Activated CD4-positive, alpha-beta T cell treated with anti-CD3 and anti-CD28 coated beads, Interleukin-2, amount 50 U/mL, for 16 hours (primary cell): ENCODE results near the gene GP5.

ENCODE experiments used
- DNase-seq: peaks from one replicate; pipeline ENCODE4 v3.0.0-alpha.2; 2020

The GP5 gene, protein sequence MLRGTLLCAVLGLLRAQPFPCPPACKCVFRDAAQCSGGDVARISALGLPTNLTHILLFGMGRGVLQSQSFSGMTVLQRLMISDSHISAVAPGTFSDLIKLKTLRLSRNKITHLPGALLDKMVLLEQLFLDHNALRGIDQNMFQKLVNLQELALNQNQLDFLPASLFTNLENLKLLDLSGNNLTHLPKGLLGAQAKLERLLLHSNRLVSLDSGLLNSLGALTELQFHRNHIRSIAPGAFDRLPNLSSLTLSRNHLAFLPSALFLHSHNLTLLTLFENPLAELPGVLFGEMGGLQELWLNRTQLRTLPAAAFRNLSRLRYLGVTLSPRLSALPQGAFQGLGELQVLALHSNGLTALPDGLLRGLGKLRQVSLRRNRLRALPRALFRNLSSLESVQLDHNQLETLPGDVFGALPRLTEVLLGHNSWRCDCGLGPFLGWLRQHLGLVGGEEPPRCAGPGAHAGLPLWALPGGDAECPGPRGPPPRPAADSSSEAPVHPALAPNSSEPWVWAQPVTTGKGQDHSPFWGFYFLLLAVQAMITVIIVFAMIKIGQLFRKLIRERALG

DNA sequence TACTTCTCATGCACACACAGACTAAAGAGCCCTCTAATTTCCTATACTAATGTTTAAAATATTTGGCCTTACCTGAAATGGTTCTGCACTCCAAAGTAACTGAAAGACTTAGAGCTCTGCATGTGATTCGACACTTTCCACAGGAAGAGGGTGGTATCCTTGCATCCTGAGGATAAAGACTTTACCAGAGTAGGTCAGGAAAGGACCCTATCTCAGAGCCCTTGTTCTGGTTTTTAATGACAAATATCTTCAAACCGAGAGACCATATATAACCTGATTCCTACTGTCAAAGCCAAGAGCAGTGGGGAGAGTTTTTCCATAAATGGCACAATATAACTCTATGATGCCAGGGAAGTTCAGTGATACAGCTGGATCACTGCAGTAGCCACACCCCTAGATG lies at the start of gene GP5:
Gene GP5 (minus strand): TSS at position 101 of the 400 bp plus-strand sequence. CDS start 984 bp downstream, outside the sequence.
- DNase-seq: no peak

DNA sequence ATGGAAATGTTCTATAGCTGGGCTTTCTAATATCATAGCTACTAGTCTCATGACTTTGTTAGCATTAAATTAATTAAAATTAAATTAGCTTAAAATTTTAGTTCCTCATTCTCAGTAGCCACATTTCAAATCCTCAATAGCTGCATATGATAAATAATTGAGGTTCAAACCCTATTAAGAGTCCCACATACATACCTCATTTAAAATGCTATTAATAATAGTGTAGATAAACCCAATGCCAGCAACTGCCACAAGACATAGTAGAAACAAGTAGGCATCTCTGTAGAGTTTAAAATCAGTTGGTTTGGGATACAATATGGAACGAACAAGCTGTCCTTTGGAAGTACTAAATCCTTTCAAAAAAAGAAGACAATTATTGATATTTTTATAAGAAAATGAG lies 48.6 kb upstream of the GP5 start:
- no peak for DNase-seq

DNA sequence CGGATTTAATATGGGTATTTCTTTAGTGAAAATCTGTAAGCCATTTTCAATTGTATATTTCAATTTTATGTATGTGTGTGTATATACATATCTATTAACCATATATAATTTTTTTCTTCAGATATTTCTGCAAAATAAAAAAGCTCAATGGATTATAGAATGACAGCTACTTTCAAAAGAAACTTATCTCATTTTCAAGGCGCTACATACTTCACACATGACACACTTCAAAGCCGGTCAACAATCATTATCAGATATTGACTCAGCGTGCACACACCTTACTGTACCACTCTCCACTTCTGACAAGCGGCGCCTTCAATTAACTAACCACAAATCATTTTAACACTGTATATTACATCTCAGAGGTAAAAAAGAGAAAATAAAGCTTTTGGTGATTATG lies 48.1 kb upstream of the GP5 start:
- peak; percentile 32 for DNase-seq

DNA sequence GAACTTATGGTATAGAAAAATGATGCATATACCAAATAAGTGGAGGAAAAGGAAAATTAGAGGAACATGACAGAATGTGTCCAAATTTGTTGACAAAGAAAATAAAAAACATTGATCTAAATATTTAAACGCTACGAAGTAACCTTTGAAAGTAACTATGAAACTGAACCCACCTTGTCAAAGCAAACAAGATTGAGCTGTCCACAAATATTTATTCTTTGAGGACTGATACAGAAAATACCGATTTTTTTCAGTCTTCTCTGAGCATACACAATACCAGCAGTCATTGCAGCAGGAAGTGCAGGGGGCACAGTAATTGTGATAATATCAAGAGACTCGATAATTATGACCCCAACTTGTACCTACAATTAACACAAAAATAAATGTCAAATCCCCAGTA lies 47.7 kb upstream of the GP5 start:
- DNase-seq: no peak

DNA sequence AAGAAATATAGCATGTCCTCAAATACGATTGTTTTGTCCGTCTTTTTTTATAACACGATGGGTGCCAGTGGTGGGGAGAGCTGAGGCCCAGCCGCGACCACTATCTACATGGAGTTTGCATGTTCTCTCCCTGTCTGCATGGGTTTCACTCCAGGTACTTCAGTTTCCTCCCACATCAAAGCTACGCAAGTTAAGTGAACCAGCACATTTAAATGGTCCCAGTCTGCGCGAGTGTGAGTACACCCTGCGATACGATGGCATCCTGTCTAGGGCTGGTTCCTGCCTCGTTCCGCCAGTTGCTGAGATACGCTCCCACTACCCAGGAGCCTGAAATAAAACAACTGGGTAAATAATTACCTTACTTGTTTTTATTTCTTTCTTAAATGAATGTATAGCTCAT lies 47.1 kb upstream of the GP5 start:
- no peak for DNase-seq

DNA sequence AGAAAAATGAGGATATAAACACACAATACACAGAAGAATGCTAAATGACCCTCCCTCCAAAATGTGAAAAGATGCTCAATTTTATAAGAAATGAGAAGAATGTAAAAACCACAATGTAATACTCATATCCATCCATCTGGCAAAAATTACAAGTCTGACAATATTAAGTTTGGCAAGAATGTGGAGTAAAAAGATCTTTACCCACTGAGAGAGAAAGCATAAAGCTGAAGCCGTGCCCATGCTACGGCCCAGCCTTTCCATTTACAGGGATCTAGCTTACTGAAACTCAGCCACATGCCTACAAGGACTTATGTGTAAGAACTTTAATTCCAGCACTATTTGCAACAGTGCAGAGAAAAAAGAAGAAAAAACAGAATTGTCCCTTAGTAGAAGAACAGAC lies 44.8 kb upstream of the GP5 start:
- no peak for DNase-seq

DNA sequence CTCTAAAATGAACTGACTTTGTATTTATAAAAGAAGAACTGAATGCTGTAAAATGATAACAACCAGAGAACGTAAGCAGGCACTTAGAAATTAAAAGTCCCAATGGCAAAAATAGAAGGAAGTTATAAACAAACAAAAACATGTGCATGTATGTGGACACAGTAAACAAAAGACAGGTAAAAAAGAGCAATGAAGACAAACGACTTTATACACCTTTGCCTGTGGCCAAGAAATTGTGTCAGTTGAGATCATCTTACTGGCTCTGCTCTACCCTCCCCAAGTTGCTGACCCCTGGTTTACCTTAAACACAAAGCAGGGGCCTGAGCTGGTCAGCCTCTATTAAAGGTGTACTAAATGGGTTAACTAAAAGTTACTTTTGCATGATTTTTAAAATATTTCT lies 41.7 kb upstream of the GP5 start:
- DNase-seq: no peak

DNA sequence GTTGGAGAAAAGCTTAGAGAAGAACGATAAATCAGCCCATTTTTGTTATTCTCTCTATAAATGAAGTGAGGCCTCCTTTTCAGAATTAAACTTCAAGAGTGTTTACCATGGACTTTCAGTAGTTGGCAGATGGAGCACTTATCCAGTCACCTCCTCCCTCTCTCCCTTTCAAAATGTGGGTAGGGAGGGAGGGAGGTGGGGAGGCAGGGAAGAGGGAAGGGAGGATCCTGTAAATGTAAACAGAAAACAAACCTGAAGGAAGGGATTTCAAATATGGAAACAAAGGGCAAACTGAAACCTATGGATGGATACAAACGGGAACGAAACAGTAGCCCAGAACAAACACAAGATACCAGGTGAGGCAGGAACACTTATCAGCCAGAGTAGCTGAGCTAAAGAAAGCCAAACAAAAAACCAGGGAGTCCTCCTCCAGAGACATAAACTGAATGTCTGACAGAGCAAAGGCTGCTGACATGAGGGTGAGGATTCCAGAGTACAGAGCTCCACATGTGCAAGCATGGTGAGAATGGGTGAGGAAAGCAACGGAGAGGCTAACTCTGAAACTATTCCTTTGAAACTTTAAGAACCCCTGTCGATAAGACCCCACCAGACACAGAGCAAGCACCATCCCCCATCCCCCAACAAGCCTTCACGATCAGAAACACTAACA lies 41.0 kb upstream of the GP5 start:
- DNase-seq: no peak

DNA sequence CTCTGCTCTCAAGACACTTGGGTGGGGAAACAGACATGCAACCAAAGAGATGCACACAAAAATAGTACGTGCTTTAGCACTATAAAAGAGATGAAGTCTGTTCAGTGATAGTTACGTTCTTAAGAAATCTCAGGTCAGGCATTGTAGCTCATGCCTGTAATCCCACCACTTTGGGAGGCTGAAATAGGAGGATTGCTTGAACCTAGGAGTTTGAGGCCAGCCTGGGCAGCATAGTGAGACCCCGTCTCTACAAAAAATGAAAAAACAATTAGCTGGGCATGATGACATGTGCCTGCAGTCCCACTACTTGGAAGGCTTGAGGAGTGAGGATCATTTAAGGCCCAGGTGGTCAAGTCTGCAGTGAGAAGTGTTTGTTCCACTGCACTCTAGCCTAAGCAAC lies 35.4 kb upstream of the GP5 start:
- DNase-seq: no peak

DNA sequence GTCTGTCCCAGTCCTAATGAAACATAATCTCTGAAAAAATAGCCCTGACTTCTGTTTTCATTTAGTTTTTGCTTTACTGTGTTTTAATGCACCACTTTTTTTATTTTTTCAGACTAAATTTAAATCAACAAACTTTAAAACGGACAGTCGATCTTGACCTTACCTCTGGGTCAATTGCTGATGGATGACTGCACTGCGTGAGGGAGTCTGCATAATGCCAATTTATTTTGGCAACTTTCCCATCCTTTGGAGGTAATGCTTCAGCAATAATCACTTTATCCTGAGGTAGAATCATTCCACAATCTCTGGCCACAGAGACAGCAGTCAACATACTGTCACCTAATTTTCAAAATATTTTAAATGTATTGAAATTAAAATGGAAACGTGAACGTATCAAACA lies 32.5 kb upstream of the GP5 start:
- no peak for DNase-seq

DNA sequence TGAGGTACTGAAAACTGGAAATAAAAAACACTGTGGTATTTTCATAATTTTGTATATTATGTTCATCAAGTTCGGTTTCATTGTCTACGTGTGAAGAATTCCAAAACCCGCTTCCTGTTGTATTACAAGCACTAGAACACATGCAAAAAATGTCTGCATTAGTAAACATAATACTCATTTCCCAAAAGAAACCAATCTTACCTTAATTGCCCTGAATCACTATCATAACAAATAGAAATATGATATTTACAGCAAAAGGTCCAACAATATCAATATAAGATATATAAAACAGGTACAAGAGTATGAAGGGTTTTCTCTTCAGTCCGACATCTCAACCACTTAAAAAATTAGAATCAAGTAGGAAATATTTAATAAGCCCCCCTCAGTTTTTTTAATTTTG lies 26.3 kb upstream of the GP5 start:
- no peak for DNase-seq

DNA sequence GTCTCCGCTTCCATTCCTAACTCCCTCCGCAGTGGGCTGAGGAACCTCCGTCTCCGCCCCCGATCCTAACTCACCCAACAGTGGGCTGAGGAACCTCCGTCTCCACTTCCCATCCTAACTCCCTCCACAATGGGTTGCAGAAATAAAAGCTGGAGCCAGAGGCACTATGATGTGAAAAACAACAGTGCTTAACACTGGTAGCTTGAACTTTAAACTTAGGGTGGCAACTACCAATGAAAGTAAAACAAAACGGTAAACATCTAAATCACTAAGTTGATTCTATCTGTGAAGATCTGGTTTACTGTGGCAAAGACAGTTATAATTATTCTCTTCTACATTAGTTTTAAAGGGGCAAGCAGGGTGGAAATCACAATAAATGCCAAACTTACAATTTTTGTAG lies 25.9 kb upstream of the GP5 start:
- DNase-seq: no peak

DNA sequence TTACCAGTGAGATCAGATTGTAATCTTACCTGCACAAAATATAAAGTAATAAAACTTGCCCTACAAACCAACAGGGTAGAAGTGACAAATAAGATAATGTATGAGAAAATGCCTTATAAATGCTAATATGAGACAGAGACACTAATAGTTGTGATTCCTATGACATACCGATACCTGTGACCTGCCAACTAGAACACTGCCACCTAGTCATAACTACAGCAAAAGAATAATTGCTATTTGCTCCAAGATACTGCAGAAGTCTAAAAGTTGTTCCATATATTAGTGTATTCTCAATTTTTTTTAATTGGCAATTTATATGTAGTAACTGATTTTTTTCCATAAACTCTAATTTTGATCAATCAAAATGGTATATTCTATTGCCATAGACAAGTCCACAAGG lies 25.3 kb upstream of the GP5 start:
- DNase-seq: no peak

DNA sequence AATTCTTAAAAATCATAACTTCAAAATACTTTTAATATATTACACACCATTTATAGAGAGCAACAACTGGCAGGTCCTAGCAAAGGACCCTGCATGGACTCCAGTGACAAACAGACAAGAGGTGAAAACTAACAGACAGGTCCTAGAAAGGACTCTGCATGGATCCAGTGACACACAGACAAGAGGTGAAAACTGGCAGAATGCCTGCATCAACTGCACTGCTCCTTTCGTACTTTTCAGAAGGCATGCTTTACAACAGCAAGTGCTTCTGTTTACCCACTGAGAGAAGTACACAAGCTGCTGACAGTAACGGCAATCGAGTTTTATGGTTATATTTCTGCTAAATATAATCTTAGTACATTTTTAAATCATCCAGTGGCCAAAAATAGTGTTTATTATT lies 24.3 kb upstream of the GP5 start:
- no peak for DNase-seq

DNA sequence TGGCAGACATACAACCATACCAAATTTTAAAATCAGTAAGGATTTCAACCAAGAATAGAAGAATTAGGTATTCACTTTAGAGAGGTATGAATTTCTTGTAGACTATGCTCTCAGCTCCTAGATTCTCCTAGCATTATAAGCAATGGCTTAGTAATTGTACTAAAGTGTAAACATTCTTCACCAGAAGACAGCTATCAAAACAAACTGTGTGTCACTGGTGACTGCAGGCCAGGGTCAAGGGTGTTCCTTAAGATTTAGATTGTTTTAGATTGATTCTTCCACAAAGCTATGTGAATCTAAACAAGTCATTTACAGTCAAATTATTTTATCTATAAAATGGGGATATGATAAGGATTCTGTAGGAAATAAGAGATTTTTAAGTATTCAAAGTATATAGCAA lies 23.1 kb upstream of the GP5 start:
- DNase-seq: no peak

DNA sequence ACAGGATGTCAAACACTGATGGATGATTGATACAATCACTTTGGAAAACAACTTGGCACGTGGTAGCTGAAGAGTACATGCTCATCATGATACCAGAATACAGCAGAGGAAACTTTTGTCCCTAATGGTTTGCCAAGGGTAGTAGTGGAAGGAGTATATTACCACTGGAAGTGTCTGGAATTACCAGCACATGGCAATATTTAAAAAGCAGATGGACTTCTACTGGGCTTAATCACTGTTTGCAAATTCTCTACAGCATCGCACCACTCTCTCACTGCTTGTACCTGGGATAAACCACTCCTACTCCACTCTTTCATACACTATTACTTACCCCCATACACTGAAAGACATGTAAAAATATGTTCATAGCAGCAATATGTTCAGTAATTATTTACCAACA lies 19.6 kb upstream of the GP5 start:
- no peak for DNase-seq

DNA sequence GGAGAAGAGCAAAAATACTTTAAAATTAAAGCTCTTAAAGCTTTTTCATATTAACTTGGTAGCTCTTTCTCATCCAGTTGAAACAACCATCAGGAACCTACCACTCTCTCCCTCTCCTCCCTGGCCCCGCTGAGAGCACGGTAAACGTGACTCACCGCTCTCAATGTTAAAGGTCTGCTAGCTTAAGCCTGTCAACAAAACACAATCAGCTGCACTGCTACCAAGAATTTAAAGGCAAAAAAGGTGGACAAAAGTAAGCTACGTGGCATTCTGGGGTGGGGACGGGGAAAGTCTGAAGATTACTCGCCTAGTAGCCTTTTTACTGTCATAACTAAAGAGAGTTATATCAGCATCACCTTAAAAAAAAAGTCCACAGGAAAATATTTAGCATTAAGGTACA lies 8.4 kb upstream of the GP5 start:
- peak; percentile 61 for DNase-seq

DNA sequence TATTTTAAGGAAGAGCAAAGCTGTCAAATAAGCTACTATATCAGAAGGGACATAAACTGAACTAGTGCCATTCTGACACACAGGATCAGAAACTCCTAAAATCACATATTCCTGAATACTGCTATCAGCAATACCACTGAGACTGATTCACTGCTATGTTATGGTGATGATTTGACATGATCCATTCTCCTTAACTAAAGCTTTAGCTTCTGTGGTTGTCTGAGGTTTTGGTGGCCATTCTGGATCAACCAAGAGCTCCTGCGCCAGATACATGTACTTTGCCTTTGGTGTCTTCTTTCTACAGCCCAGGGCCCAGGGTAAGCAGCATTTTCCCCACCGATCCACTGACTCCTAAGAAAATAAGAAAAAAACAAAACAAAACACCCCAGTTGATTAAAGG lies 6.7 kb upstream of the GP5 start:
- no peak for DNase-seq

DNA sequence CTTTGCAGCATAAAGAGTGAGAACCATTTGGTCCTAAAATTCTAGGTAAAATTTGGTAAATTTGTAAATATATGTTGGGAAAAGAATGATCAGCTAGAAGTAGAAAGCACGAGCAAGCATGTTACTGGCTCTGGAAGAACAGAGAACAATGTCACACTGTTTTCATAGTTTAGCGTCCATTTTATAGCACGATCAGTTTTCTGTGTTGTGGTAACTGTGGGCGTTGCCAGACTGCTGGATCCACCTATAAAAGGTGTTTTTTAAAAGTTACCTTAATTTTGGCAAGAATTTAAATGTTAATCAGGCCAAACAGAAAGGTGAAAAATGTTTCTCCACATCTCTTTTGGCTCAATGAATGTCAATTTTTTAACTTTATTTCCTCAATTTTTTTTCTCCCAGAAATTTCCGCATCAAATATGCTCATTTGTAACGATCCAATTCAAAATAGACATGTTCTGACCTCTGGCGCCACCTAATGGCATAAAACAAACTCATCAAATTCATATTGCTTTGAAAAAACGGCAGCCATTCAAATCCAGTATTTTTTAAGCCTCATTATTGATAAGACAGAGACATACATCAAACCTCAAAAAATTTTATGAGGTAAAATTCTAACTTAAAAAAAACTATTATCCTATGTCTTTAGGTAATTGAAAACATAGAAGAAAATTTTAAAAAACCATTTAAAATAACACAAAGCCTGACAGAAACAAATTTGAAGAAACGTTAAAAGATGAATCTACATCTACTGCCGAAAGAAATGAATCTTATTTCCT lies 5.5 kb upstream of the GP5 start:
- DNase-seq: peak; percentile 61

DNA sequence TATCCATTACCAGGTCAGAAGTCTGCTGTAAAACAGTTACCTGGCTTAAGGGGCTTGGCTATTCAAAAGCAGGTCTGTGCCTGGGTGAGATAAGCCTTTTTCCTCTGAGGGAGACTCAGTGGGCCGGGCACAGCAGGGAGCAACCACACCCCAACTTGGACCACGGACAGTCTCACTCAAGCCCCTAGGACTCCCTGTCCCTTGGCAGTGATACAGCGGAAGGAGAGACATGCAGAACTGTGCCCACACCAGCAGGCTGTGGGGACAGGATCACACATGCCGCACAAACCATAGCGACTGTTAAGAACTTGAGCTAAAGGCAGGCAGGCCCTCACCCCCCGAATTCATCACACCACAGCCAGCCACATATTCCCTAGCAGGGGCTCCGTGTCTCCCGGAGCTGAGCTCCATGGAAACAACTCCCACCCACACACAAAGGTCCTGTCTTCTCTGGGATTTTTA lies 2.8 kb upstream of the GP5 start:
- no peak for DNase-seq

DNA sequence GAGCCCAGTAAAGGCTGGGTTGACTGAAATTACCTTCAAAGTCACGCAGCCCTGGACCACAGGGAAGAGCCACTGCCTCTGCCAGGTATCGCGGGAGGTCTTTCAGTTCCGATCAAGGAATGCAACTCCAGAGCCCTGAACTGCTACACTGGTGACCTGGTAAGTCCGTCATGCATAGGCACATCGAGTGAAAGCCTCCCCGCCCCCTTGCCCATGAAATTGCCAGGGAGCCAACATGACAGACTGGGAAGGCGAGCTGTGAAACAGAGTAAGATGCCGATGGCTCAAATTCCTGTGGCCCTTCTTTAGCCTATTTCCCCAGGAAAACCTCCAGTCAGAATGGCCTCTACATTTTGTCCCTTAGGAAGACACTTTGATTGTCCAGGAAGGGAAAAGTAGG lies 2.3 kb upstream of the GP5 start:
- DNase-seq: no peak

DNA sequence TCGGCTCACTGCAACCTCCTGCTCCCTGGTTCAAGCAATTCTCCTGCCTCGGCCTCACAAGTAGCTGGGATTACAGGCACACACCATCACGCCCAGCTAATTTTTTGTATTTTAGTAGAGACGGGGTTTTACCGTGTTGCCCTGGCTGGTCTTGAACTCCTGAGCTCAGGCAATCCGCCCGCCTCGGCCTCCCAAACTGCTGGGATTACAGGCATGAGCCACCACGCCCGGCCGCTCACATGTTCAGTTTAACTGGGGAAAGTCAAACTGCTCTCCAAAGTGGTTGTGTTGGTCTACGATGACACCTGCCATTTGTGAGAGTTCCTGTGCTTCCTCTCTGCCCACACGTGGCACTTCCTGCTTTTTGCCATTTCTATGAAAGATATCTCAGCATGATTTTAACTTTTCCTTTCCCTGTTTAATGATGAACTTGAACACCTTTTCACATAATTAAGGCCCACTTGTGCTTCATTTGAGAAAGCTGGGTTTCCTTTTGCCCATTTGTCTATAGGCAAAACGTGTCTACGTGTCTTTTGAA lies 877 bp upstream of the GP5 start:
- DNase-seq: no peak

DNA sequence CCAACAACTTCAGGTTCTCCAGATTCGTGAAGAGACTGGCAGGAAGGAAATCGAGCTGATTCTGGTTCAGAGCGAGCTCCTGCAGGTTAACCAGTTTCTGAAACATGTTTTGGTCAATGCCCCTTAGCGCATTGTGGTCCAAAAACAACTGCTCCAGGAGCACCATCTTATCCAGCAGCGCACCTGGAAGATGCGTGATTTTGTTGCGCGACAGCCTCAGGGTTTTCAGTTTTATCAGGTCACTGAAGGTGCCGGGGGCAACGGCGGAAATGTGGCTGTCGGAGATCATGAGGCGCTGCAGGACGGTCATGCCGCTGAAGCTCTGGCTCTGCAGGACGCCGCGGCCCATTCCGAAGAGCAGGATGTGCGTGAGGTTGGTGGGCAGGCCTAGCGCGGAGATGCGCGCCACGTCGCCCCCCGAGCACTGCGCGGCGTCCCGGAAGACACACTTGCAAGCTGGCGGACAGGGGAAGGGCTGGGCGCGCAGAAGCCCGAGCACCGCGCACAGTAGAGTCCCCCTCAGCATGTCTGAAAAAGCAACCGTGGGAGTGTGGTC lies 1.2 kb downstream of the GP5 start:
- peak; percentile 31 for DNase-seq
